HG03558 (cell line): Measurements from ENCODE around the gene LRP3.

Experiments used
- ATAC-seq: cut with Tn5 transposase; IDR thresholded peaks from one replicate; pipeline ENCODE4 v1.9.1; 2021; ENCODE audit warnings: moderate number of reproducible peaks; ENCODE audit not compliant: unreplicated experiment; ENCODE audit errors: extremely low read depth

Gene LRP3

DNA sequence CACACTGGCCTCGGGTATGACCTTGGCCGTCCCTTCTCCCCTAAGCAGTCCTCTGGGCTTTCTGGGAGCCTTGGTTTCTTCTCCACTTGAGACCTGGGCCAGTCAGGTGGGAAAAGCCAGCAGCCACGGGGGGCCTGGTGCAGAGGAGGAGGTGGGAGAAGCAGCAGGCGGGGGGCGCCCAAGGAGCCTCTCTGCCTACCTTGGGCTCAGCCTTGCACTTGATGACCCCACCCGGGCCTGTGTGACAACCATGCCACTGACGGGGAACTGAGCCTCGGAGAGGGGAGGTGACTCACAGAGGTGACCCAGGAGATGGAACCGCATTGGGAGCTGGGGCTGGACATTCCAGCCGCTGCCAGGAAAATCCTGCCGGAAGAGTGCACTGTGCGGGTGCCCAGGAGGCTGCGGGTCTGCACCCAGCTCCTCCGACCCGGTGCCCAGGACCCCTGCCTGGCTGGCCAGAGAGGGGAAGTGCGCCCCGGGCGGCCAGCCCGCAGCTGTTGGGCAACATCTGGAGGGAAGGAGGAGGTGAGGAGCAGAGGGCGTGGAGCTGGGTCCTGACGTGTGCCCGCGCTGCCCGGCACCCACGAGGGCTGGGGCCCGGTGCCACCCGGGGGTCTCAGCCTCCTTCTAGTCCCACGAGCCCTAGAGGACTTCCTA lies 55.0 kb downstream of the LRP3 start:
- ATAC-seq: no peak

DNA sequence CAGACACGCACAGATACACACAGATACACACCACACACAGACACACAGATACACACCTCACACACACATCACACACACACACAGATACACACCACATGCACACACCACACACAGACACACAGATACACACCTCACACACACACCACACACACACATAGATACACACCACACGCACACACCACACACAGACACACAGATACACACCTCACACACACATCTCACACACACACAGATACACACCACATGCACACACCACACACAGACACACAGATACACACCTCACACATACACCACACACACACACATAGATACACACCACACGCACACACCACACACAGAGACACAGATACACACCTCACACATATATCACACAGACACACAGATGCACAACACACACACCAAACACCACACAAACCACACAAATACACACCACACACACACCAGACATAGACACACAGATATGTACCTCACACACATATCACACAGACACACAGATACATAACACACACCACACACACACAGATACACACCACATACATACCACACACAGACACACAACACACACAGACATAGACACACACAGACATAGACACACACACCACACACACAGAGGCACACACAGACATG lies 55.7 kb downstream of the LRP3 start:
- no peak for ATAC-seq

DNA sequence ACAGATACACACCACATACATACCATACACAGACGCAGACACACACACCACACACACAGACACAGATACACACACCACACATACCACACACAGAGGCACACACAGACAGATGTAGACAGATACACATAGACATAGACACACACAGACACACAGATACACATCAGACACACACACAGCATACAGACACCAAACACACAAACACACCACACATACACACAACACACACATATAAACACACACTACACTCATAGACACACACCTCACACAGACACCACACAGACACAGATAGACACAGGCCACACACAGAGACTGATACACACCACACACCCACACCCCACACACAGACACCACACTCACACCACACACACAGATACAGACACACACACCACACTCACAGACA lies 56.4 kb downstream of the LRP3 start:
- ATAC-seq: no peak

- no peak for ATAC-seq
Observed at GRCh38 chr19:33251076-33251475, 56.9 kb downstream of the LRP3 start.

- no peak for ATAC-seq
Observed at GRCh38 chr19:33251526-33252090, 57.5 kb downstream of the LRP3 start.

GRCh38 chr19:33252418-33252962 lies 58.4 kb downstream of the LRP3 start:
- ATAC-seq: no peak

- no peak for ATAC-seq
Observed at GRCh38 chr19:33252971-33253370, 58.8 kb downstream of the LRP3 start.

GRCh38 chr19:33254245-33254824 lies 60.2 kb downstream of the LRP3 start:
- no peak for ATAC-seq

DNA sequence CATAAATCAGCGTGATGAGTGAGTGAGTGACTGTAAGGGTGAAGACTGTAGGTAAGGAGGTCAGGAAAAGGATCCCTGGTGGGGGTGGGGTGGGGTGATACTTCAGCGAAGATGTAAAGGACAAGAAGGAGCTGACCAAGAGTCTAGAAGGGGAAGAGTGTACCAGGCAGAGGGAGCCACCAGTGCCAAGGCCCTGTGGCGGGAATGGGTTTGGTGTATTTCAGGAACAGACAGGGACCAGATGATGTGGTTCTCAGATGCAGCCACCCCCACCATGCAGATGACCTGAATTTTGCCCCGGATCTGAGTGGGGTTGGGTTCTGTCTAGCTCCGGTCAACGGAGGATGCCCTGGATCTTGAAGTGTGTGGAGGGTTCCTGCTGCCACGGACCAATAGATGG lies 61.7 kb downstream of the LRP3 start:
- ATAC-seq: no peak

- ATAC-seq: no peak
Observed at GRCh38 chr19:33256261-33256660, 62.1 kb downstream of the LRP3 start.

DNA sequence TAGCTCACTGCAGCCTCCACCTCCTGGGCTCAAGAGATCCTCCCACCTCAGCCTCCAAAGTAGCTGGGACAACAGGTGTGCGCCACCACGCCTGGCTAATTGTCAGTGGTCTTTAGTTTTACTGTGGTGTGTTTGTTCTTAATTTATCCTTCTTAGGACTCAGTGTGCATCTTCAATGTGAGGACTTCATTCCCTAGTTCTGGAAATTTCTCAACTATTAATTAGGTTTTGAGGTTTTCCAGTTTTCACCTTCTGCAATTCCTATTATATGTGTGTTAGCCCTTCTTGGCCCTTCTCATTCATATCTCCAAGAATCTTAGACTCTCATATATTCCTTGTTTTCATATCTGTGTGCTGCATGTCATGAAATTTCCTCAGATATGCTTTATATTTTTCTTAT lies 63.7 kb downstream of the LRP3 start:
- no peak for ATAC-seq
